GM19455 (cell line): ENCODE results near the gene YAP1.

Experiments
- ATAC-seq: cut with Tn5 transposase; IDR thresholded peaks from one replicate; pipeline ENCODE4 v1.9.1; 2021; ENCODE audit not compliant: unreplicated experiment

The YAP1 gene

GRCh38 chr11:102157219-102157618, 47.0 kb downstream of the YAP1 start:
- ATAC-seq: no peak

DNA sequence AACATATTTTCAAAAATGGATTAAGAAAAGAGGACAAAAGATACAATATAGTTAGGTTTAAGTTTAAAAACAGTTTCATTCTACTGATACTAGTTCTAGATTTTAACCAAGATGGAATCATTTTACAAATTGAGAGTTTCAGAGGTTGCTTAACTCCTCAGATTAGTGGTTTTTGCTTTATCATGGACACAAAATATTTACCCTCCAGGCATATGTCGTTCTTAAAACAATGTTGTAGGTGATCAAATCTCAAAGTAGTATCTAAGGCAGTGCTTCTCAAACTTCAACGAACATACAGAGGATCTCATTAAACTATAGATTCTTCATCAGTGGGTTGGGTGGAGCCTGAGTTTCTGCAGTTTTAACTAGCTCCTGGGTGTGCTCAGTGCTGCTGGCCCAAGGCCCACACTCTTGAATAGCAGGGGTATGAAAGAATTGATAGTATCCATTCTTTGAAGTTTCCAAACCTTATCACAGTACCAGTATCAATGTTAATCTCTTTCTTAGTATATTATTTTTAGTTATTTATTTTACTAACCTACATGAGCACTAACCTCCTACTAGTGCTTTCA, 48.0 kb downstream of the YAP1 start:
- ATAC-seq: no peak

DNA sequence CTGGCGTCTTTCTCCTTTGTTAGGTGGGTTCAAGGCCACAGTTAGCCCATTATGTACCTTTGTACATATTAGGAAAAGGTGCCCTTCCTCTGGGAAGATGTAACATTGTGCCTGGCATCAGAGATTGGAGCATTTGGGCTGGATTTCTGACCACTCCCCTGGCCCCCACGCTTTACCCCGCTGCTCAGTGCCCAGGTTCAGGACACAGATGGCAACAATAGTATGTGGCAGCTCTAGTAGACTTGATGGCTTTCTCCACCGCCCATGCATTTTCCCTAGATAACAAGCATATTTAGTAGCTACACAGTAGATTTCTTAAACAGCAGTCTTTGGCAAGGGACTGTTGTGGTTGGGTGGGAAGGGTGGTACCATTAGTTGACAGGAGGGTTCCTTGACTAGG, 53.1 kb downstream of the YAP1 start:
- no peak for ATAC-seq

DNA sequence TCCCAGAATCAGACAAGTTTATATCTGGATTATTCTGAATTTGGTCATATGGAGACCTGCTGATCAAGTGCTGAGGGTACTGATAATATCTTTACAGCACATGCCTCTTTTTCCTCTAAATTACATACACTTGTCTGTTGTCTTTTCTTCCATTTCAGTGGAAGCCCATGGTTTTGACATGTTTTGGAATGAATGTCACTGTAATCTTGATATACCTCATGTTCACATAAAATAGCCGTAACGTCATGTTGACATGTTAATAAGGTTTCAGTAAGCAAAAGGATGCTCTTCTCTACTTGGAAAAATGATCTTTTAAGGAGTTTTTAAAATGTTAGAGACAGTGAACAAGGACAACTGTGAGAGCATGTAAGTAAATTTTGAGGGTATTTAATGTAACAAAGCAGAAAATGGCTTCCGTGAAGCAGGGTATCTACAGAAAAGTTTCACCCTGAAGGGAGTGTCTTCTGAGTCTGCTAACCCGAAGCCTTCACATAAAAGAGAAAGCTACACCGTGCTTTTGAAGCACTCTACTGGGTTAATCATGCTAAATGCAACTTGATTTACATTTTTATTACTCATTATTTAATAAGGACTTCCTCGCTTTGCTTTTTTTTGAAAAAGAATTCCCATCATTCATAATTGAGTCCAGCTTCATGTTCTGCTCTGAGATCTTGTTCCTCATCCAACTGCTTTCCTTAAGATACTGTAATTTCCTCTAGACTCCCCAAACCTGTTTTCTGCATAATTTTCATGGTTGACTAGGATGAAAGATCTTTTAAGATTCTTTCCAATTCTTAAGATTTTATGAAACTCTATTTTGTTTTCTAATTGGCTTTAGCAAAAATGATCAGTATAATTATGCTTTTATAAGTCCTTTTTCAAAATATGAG, 56.2 kb downstream of the YAP1 start:
- ATAC-seq: no peak

- no peak for ATAC-seq
Observed at GRCh38 chr11:102168481-102168880, 58.2 kb downstream of the YAP1 start.

- ATAC-seq: no peak
Observed at GRCh38 chr11:102171101-102171500, 60.9 kb downstream of the YAP1 start.

DNA sequence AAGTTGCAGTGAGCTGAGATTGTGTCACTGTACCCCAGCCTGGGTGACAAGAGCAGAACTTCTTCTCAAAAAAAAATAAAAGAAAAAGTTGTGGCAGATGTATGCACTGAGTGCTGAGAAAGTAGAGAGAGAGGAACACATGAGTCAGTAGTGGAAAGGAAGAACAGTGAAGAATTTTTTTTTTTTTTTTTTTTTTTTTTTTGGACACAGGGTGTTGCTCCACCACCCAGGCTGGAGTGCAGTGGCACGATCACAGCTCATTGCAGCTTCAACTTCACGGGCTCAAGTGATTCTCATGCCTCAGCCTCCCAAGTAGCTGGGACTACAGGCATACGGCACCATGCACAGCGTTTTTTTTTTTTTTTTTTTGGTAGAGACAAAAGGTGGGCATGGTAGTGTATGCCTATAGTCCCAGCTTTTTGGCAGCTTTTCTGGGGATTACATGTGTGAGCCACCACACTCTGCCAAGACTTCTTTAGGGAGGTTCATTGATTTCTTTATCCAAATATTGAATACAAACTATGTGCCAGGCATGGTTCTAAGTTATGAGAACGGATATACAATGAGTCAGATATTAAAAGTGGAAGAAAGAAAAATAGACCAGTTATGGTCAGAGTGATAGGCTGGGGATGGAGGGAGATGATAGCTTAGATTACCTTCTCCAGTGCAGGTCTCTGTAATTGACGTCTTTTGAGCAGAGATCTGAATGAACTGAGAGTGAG, 62.0 kb downstream of the YAP1 start:
- ATAC-seq: no peak

DNA sequence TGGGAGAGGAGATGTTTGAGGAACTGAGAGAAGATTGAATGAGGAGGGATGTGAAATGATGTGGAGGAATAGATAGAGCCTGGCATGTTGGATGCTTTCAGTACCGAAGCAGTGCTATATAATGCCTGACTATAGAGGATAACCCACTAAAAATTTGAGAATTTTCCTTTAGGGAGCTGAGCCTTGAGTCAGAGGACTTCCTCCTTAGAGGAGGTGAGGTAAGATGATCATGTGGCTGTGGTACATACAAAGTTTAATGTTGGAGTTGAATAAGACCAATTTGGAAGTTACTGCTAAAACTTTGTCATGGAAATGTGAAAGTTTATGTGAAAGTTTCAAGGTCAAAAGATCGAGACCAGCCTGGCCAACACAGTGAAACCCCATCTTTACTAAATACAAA, 66.9 kb downstream of the YAP1 start:
- no peak for ATAC-seq

DNA sequence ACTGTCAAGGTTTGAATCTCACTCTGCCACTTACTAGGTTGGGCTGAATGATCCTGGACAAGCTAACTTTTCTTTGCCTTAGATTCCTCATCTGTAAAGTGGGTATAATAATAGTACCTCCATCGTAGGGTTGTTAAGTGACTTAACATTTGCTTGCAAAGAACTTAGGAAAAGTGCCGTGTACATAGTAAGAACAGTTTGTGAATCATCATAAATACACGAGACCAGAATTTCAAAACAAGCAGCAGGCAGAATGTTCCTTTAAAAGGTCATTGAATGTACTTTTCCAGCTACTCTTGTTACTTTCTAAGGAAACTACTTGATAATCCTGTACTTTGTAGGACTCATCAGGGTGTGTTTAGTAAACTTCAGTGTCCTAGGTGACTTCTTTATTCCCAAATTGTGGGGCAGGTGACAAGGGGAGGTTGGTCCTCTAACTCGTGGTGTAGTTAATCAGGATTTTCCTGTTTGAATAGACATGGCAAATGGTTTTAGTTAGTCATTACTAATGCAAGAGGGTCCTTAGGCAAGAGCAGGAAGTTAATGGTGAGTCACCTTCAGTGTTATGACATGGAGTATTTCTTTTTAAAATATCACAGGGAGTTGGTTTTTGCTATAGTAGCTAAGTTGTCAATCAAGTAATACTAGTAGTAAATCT, 67.9 kb downstream of the YAP1 start:
- ATAC-seq: no peak

DNA sequence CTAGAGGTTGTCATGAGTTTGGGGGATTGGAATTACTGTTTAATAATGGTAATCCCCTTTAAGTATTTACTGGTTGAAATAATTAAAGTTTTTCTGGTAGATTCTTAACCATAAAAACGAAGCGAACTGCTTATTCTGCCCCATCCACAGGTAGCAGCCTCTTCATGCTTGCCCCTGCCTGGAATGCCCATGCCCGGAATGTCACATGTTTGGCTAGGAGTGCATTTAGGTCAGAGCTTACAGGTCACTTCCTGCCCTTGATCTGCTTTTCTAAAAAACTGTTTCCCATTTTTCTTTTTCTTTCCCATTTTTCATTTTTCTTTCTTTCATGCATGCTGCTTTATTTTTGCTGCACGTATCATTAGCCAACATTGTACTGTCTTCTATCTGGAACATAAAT, 69.1 kb downstream of the YAP1 start:
- ATAC-seq: no peak

DNA sequence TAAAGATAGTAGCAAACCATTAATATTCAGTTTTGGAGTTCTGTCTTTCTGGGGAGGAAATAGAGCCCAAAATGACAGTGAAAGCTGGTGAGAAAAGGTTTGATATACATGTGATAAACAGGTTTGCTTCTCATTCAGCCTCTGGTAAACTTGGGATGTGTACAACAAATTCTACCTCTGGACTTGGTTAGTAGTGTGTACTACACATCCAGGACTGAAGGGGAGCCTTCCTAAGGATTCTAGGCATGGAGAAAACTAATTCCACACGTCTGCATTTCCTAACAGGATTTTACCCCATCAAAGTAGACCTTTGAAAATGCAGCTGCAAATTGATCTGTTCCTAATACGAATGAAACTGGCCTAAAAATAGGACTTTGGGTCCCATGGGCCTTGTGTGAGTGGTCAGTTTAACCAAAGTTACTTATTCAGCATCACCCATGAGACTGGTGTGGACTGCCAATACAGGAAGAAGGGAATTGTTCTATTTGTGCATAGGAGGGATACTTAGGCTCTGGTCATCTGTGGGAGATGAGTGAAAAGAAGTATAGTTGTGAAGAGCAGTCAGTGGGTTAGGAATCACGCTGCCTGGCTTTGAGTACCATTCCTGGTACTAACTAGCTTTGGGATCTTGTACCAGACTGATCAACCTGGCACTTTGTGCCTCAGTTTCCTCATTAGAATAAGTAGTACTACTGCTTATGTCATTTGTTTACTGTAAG, 74.2 kb downstream of the YAP1 start:
- no peak for ATAC-seq

GRCh38 chr11:102186551-102187191, 76.4 kb downstream of the YAP1 start:
- ATAC-seq: no peak

- no peak for ATAC-seq
Observed at GRCh38 chr11:102187416-102188151, 77.3 kb downstream of the YAP1 start.

GRCh38 chr11:102188488-102188887, 78.2 kb downstream of the YAP1 start:
- ATAC-seq: no peak

DNA sequence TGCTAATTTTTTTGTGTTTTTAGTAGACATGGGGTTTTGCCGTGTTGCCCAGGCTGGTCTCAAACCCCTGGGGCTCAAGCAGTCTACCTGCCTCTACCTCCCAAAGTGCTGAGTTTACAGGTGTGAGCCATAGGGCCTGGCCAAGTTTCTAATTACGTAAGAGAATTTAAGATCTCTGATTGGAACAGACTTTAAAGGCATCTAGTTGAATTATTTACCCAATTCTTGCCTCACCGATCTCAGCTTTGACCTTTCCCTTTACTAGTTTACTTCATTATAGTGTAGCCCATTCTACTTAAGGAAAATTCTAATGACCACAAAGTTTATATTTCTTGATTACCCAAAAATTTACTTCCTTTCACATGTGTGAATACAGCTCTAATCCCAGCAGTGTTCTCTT, 81.6 kb downstream of the YAP1 start:
- no peak for ATAC-seq

- ATAC-seq: no peak
Observed at GRCh38 chr11:102192349-102193066, 82.3 kb downstream of the YAP1 start.

GRCh38 chr11:102194257-102194656, 84.0 kb downstream of the YAP1 start:
- ATAC-seq: no peak

DNA sequence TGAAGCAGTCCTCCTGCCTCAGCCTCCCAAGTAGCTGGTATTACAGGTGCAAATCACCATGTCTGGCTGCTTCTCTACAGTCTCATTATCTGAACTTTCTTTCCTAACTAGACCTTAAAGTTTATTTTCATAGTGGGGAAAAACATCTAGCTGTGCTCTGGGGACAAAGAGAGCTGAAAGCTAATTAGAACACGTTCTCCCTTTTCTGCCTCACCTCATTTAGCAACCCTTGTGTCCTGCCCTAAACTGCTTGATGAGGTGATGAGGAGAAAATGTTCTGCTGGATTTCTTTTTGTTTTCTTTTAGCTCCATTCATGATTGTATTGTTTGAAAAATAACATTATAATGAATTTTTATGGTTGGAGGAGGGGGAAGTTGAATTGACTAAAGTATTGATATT, 84.7 kb downstream of the YAP1 start:
- ATAC-seq: no peak

- no peak for ATAC-seq
Observed at GRCh38 chr11:102196351-102196750, 86.1 kb downstream of the YAP1 start.
